Fibroblast of villous mesenchyme (primary cell): ENCODE data around the gene COL23A1. TPM values are rescaled to one million over a fixed set of nuclear protein-coding genes. Genes with fewer than 3 reads are reported as not detected.

Source experiments
- DNase-seq: peaks from one replicate; pipeline ENCODE4 v3.0.0-alpha.2; 2010; ENCODE audit warnings: low read depth
- H3K4me3 ChIP-seq: 2 replicates; pipeline ENCODE4 v1.5.1; 2011; ENCODE audit warnings: low read depth, mild to moderate bottlenecking, low read length
- total RNA-seq: library from RNA; depleted of rRNA; stranded (reverse); fragments of >200 nt; gene quantifications from 2 replicates; pipeline ENCODE4 v1.2.3, GENCODE V29; 2012
- TF ChIP-seq, protein P1 (sequence below): IDR thresholded peaks from 2 replicates; pipeline ENCODE4 v1.5.1; 2012; ENCODE audit warnings: low read depth, mild to moderate bottlenecking, low read length; ENCODE audit not compliant: insufficient read depth

The COL23A1 gene
- total RNA-seq, 1 donor: not detected

DNA sequence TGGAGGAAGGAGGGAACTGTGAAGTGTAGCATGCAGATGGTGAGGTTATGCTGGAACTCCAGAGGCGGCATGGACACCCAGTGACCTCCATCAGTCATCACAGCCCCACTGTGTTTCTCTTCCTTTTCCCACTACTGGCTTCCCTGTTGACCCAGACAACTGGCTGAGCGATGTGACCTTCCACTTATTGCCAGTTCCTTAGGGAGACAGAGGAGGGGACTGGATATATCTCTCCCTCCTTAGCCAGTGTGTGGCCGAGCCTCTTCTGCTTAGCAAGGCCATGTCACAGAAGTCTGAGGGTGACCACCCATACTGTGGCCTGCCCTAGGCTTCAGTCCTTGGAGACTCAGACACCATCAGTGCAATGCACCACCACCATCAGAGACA, 354.6 kb downstream of the COL23A1 start:
- no peak for DNase-seq
- H3K4me3 ChIP-seq: no peak overlapping the region
- TF ChIP-seq, protein P1, sequence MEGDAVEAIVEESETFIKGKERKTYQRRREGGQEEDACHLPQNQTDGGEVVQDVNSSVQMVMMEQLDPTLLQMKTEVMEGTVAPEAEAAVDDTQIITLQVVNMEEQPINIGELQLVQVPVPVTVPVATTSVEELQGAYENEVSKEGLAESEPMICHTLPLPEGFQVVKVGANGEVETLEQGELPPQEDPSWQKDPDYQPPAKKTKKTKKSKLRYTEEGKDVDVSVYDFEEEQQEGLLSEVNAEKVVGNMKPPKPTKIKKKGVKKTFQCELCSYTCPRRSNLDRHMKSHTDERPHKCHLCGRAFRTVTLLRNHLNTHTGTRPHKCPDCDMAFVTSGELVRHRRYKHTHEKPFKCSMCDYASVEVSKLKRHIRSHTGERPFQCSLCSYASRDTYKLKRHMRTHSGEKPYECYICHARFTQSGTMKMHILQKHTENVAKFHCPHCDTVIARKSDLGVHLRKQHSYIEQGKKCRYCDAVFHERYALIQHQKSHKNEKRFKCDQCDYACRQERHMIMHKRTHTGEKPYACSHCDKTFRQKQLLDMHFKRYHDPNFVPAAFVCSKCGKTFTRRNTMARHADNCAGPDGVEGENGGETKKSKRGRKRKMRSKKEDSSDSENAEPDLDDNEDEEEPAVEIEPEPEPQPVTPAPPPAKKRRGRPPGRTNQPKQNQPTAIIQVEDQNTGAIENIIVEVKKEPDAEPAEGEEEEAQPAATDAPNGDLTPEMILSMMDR: no peak

- TF ChIP-seq, protein P1: peak; percentile 80
- peak; percentile 60 for DNase-seq
These were observed 355.2 kb downstream of the COL23A1 start for GRCh38 chr5:178234750-178235587.

GRCh38 chr5:178234121-178234749, 356.0 kb downstream of the COL23A1 start:
- TF ChIP-seq, protein P1: no peak
- H3K4me3 ChIP-seq: no peak overlapping the region
- DNase-seq: no peak

More at GRCh38 chr5:178234750-178235587, 355.2 kb downstream of the COL23A1 start:
- H3K4me3 ChIP-seq: no peak overlapping the region

- no peak for DNase-seq
- TF ChIP-seq, protein P1: no peak
- peak overlapping the region; percentile 91 for H3K4me3 ChIP-seq
These were observed 357.2 kb downstream of the COL23A1 start for GRCh38 chr5:178232920-178233429.

DNA sequence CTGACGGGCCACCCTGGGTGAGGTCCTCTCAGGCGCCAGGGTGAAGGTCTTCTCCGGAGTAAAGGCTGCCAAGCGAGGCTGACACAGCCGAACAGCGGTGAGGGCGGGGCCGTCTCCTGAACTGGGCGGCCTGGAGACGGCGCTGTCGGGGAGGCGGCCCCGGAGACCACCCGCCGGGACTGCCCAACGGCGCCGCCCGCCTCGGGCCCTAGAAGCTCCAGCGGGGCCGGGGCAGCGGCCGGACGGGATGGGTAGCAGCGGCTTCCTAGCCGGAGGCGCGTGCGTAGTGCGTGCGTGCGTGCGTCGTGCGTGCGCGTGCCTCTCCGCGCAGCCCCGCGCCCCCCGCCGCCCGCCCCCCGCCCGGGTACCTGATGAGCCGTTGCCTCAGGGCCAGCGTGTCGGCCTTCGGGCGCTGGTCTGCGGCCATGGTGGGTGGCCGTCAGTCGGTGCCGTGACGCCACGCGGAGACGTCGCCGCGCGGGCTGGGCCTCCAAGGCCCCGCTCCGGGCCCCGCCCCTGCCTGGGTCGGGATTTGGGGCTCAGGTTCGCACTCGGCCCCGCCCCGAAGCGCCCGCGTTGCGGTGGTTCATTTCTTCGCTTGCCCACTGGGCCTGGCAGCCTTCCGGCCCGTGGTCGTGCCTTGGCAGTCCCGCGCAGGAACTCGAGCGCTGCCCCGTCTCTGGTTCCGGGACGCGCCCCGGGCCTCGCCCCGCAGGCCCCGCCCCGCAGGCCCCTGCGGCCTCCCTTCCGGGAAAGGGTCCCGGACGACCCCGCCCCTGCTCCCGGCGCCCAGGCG, 357.9 kb downstream of the COL23A1 start, which contains the start of gene PHYKPL:
Gene PHYKPL (minus strand): TSS at position 679 of the 796 bp plus-strand sequence. CDS start 252 bp downstream, at position 427.
- peak; percentile 67 for DNase-seq
- TF ChIP-seq, protein P1: no peak
- H3K4me3 ChIP-seq: peak within 1 kb of the TSS; percentile 91

GRCh38 chr5:178231539-178232123, 358.6 kb downstream of the COL23A1 start:
- TF ChIP-seq, protein P1: no peak
- no peak for DNase-seq
- H3K4me3 ChIP-seq: peak overlapping the region; percentile 91
